Upper lobe of left lung (tissue), 6 donors: ENCODE measurements around the gene MDP1. TPM values are rescaled to one million over a fixed set of nuclear protein-coding genes. Genes with fewer than 3 reads are reported as not detected.

Source experiments
- ATAC-seq, 2 donors: fragments of 200-7000 bp; cut with Tn5 transposase; one replicate each; pipeline ENCODE4 v1.9.1; 2022; ENCODE audit warnings: mild to moderate bottlenecking in 2 of 2, moderate library complexity in 2 of 2; ENCODE audit not compliant: low FRiP score in 2 of 2
- DNase-seq, 2 donors: peaks; one replicate each; pipeline ENCODE4 v3.0.0-alpha.2; 2019 to 2020
- H3K27ac ChIP-seq, 4 donors: fragments of 200-600 bp; sonication (generic); one replicate each; pipeline ENCODE4 v1.5.1; 2016 to 2019
- H3K27me3 ChIP-seq, 4 donors: fragments of 200-600 bp; sonication (generic); one replicate each; pipeline ENCODE4 v1.5.1; 2017 to 2019
- H3K36me3 ChIP-seq, 4 donors: fragments of 200-600 bp; sonication (generic); one replicate each; pipeline ENCODE4 v1.5.1; 2016 to 2019
- H3K4me1 ChIP-seq, 4 donors: fragments of 200-600 bp; sonication (generic); one replicate each; pipeline ENCODE4 v1.5.1; 2018 to 2019
- H3K4me3 ChIP-seq, 4 donors: fragments of 200-600 bp; sonication (generic); one replicate each; pipeline ENCODE4 v1.5.1; 2017 to 2019; ENCODE audit warnings: mild to moderate bottlenecking in 2 of 4, moderate library complexity in 1 of 4
- H3K9me3 ChIP-seq, 4 donors: fragments of 200-600 bp; sonication (generic); one replicate each; pipeline ENCODE4 v1.5.1; 2018 to 2019
- EP300 ChIP-seq, 4 donors: sonication (generic); formaldehyde crosslinking; IDR thresholded peaks; one replicate each; pipeline ENCODE4 v1.5.1; 2017; ENCODE audit warnings: antibody characterized with exemption in 4 of 4, control low read depth in 2 of 4
- POLR2A ChIP-seq, 4 donors: fragments of 450-650 bp; IDR thresholded peaks; one replicate each; pipeline ENCODE4 v1.5.1; 2016 to 2017; ENCODE audit warnings: antibody characterized with exemption in 4 of 4, mild to moderate bottlenecking in 2 of 4
- POLR2AphosphoS5 ChIP-seq, 2 donors: sonication (generic); formaldehyde crosslinking; IDR thresholded peaks; one replicate each; pipeline ENCODE4 v1.5.1; 2017; ENCODE audit warnings: antibody characterized with exemption in 2 of 2
- WGBS, 2 donors: methylation state at CpG; one replicate each; pipeline ENCODE4 v1.1.5; 2017 to 2018; 5-methylcytosine and 5-hydroxymethylcytosine counted together
- total RNA-seq, 6 donors: library from RNA; depleted of rRNA in 4 of 6; stranded (reverse); fragments of >200 nt in 4 of 6; gene quantifications; one replicate each; pipeline versions ENCODE4 v1.1.0 to v1.2.1, GENCODE V29; 2016 to 2021
- TF ChIP-seq, protein P1 (sequence below), 6 experiments: fragments of 450-650 bp in 4 of 6; fragments of 200-600 bp in 2 of 6; sonication (generic) in 2 of 6; IDR thresholded peaks; one replicate each; pipeline ENCODE4 v1.5.1; 2016 to 2019; ENCODE audit warnings: antibody characterized with exemption in 6 of 6
- donor health status: DM: no; HTN: no; CAD: no; lungs with moderate emphysema.
- donor health status: DM: no; HTN: yes; CAD: no; lungs with severe emphysema.

The MDP1 gene
- total RNA-seq, 6 donors from 2014 or later, result 8.1 to 21.1 (median 12.7) TPM

DNA sequence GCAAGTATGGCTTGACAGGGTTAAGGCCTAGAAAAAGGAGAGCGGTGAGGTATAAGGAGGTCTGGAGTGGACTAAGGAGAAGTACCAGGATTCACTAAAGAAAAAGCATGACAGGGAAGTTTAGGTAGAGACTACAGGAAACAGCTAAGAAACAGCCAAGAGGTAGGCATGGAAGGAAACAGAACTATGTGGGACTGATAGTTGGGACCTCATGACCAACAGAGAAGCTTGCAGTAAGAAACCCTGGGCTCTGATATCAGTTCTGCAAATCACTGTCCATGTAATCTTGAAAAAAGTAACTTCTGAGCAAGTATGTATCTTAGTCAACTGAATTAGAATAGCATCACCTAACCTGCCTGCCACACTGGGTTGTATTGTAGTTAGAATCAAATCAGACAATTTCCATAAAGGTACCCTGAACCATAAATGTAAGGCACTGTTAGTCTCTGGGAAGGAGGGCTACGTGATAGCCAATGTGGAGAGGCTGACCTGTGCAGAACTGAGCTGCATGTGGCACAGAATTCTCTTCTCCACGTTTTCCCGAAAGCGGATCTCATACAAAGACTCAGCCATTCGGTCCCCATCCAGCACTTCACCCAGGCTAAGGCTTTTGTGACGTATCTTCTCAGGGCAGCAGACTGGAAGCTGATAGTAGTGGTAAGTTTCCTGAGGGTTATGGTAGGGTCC lies 21.5 kb downstream of the MDP1 start:
- no peaks in the 10 kb centered on the region for H3K9me3 ChIP-seq
- H3K36me3 ChIP-seq, result peaks cover 0 to 31% (median 10%) of the 10 kb centered on the region in 4 donors
- peaks cover 27 to 44% (median 30%) of the 10 kb centered on the region in 4 donors for H3K4me1 ChIP-seq
- H3K4me3 ChIP-seq, result peak overlapping the region; percentile 65 to 87 (median 79)
- WGBS, 2 donors, result 81 to 88% methylated on average over 7 of the region's 7 CpGs
- H3K27ac ChIP-seq, result peak overlapping the region; percentile 97 to 100 (median 99)
- ATAC-seq (no peak), DNase-seq (no peak)
- no peak for TF ChIP-seq POLR2AphosphoS5 (IDR thresholded peaks at IDR 0.05)
- H3K27me3 ChIP-seq, result no peaks in the 10 kb centered on the region

DNA sequence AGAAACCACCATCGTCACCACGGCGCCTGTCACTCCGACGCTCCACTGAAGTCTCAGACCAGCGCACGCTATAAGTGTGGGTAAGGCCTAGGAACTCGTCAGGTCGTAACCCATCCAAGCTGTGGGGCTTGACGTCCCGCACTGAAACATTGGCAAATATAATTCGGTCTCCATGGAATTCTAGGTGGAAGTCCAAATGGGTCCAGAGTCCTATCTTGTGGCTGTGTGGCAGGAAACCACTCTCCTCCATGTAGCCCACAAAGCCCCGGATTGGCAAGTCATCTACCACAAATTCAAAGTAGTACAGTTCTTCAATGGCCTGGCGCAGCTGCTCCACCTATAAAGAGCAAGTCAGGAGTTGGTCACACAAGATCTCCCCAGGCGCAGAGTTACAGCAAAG lies 22.9 kb downstream of the MDP1 start:
- peaks cover 34 to 48% (median 39%) of the 10 kb centered on the region in 4 donors for H3K4me1 ChIP-seq
- TF ChIP-seq EP300 (IDR thresholded peaks at IDR 0.05) (no peak), POLR2A (IDR thresholded peaks at IDR 0.05) (no peak), POLR2AphosphoS5 (IDR thresholded peaks at IDR 0.05) (no peak)
- TF ChIP-seq, protein P1, sequence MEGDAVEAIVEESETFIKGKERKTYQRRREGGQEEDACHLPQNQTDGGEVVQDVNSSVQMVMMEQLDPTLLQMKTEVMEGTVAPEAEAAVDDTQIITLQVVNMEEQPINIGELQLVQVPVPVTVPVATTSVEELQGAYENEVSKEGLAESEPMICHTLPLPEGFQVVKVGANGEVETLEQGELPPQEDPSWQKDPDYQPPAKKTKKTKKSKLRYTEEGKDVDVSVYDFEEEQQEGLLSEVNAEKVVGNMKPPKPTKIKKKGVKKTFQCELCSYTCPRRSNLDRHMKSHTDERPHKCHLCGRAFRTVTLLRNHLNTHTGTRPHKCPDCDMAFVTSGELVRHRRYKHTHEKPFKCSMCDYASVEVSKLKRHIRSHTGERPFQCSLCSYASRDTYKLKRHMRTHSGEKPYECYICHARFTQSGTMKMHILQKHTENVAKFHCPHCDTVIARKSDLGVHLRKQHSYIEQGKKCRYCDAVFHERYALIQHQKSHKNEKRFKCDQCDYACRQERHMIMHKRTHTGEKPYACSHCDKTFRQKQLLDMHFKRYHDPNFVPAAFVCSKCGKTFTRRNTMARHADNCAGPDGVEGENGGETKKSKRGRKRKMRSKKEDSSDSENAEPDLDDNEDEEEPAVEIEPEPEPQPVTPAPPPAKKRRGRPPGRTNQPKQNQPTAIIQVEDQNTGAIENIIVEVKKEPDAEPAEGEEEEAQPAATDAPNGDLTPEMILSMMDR (IDR thresholded peaks at IDR 0.05), result no peak

DNA sequence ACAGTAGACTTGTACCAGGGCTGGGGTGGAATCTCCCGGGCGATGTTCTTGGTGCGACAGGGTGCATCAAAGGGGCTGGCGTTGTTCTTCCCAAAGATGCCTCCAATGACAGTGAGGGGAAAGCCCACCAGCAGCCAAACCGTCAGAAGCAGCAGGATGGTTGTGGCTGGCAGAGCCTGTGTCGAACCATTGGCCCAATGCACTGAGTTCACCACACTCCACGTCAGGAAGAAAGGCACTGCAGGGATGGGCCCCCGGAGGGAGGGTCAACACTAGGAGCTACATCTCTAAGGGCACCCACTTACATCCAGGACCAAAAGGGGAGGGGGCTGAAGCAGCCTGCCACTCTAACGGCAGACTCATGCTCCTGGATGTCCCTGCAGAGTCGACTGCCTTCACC lies 25.4 kb downstream of the MDP1 start:
- DNase-seq (no peak), ATAC-seq (no peak)
- peaks cover 0 to 39% (median 22%) of the 10 kb centered on the region in 4 donors for H3K36me3 ChIP-seq
- H3K4me3 ChIP-seq, result no peak overlapping the region
- H3K27ac ChIP-seq, result no peak overlapping the region
- H3K4me1 ChIP-seq, result peaks cover 24 to 37% (median 29%) of the 10 kb centered on the region in 4 donors
- TF ChIP-seq EP300 (IDR thresholded peaks at IDR 0.05) (no peak), POLR2A (IDR thresholded peaks at IDR 0.05) (no peak)
- no peaks in the 10 kb centered on the region for H3K27me3 ChIP-seq
- 89 to 92% methylated on average over 10 of the region's 10 CpGs for WGBS, 2 donors
- H3K9me3 ChIP-seq, result no peaks in the 10 kb centered on the region

More for the DNA sequence above, 22.9 kb downstream of the MDP1 start:
- Histone ChIP-seq H3K4me3 (no peak overlapping the region), H3K27ac (no peak overlapping the region), H3K36me3 (peaks cover 0 to 23% (median 10%) of the 10 kb centered on the region in 4 donors), H3K9me3 (no peaks in the 10 kb centered on the region), H3K27me3 (no peaks in the 10 kb centered on the region)
- DNase-seq (no peak), ATAC-seq (no peak)
- 93% methylated on average over 13 to 15 of the region's 15 CpGs for WGBS, 2 donors

DNA sequence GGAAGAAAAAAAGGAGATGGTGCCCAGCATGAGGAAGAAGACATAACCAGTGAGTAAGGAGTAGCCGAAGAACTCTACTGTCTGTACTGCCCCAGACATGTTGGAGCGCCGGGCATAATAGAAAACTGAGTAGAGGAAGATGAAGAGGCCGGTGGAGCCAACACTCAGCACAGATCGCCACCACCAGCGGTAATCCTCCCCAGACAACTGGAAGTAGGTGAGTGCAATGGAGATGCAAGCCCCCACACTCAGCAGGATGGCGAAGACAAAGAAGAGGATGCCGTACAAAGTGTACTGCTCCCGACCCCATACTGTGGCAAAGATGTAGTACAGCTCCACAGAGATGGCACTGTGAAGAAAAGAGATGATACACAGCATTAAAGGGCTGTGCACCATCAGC lies 26.4 kb downstream of the MDP1 start:
- peak overlapping the region in 1 of 4 donors; percentile 67 for H3K27ac ChIP-seq

DNA sequence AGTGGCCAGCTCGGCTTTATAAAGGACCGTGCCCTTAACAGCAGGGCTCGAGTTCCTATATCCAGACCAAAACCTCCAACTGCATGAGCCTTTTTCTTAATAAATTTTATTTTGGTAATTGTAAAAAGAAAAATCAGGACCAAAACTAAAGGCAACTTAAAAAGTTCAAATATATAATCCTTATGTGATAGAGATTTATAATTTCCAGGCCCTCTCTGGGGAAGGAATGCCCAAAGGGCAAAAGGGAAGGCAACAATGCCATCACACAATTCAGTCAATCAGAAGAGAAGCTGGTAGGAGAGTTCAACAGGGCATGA lies 26.8 kb downstream of the MDP1 start:
- H3K4me3 ChIP-seq, result peak overlapping the region in 3 of 4 donors; percentile 65 to 90 (median 88)
- no peaks in the 10 kb centered on the region for H3K27me3 ChIP-seq
- WGBS, 2 donors, result 0 to 2% methylated on average over 3 of the region's 3 CpGs
- no peak for DNase-seq
- peak overlapping the region in 3 of 4 donors; percentile 67 to 78 (median 67) for H3K27ac ChIP-seq
- H3K9me3 ChIP-seq, result no peaks in the 10 kb centered on the region
- no peak for ATAC-seq
- peaks cover 0 to 53% (median 36%) of the 10 kb centered on the region in 4 donors for H3K36me3 ChIP-seq
- H3K4me1 ChIP-seq, result peaks cover 15 to 25% (median 20%) of the 10 kb centered on the region in 4 donors
- TF ChIP-seq, protein P1 (IDR thresholded peaks at IDR 0.05), result no peak
- TF ChIP-seq EP300 (IDR thresholded peaks at IDR 0.05), result no peak
- TF ChIP-seq POLR2A (IDR thresholded peaks at IDR 0.05), result no peak
- TF ChIP-seq POLR2AphosphoS5 (IDR thresholded peaks at IDR 0.05), result no peak

More for the DNA sequence above, 26.4 kb downstream of the MDP1 start:
- H3K4me1 ChIP-seq, result peaks cover 20 to 30% (median 24%) of the 10 kb centered on the region in 4 donors
- no peak for DNase-seq
- WGBS, 2 donors, result 91 to 96% methylated on average over 9 of the region's 9 CpGs
- H3K9me3 ChIP-seq, result no peaks in the 10 kb centered on the region
- H3K4me3 ChIP-seq, result no peak overlapping the region
- TF ChIP-seq EP300 (IDR thresholded peaks at IDR 0.05) (no peak), POLR2A (IDR thresholded peaks at IDR 0.05) (no peak), POLR2AphosphoS5 (IDR thresholded peaks at IDR 0.05) (no peak)
- TF ChIP-seq, protein P1 (IDR thresholded peaks at IDR 0.05), result no peak
- peaks cover 0 to 49% (median 32%) of the 10 kb centered on the region in 4 donors for H3K36me3 ChIP-seq
- no peaks in the 10 kb centered on the region for H3K27me3 ChIP-seq
- no peak for ATAC-seq
